Natural killer cell treated with Interleukin-12 subunit alpha and Interleukin-12 subunit beta and Interleukin-15 and Interleukin-18, amount 100 ng/mL, for 72 hours (primary cell): ENCODE results near the gene GAPVD1. TPM values are rescaled to one million over a fixed set of nuclear protein-coding genes. Genes with fewer than 3 reads are reported as not detected.

ENCODE experiments used
- ATAC-seq, 2 donors: fragments of 150-1000 bp; cut with Tn5 transposase in 1 of 2; sonication (Bioruptor Pico), chemical (Tn5 transposase) in 1 of 2; 2 replicates each; pipeline ENCODE4 v1.10.0; 2021
- DNase-seq: peaks from one replicate; pipeline ENCODE4 v3.0.0; 2022; ENCODE audit warnings: low spot score
- H3K27ac Mint-ChIP-seq, 2 donors: 1 replicate in 1 of 2; 2 replicates in 1 of 2; pipeline ENCODE4 v1.8.0; 2022; ENCODE audit warnings: mixed read lengths in 2 of 2, mild to moderate bottlenecking in 1 of 2, moderate library complexity in 1 of 2
- H3K27me3 Mint-ChIP-seq, 2 donors: 1 replicate in 1 of 2; 2 replicates in 1 of 2; pipeline ENCODE4 v1.8.0; 2022; ENCODE audit warnings: mixed read lengths in 2 of 2
- H3K36me3 Mint-ChIP-seq: one replicate; pipeline ENCODE4 v1.8.0; 2022; ENCODE audit warnings: mixed read lengths
- H3K4me1 Mint-ChIP-seq, 2 donors: 1 replicate in 1 of 2; 2 replicates in 1 of 2; pipeline ENCODE4 v1.8.0; 2022; ENCODE audit warnings: low read depth in 2 of 2, mixed read lengths in 2 of 2, mild to moderate bottlenecking in 1 of 2
- H3K4me3 Mint-ChIP-seq: one replicate; pipeline ENCODE4 v1.8.0; 2022; ENCODE audit warnings: mixed read lengths
- H3K9me3 Mint-ChIP-seq: 2 replicates; pipeline ENCODE4 v1.8.0; 2022; ENCODE audit warnings: mixed read lengths
- total RNA-seq, 2 donors: library from RNA; stranded (reverse); gene quantifications; one replicate each; pipeline ENCODE4 v1.2.3, GENCODE V29; 2022

GAPVD1 gene
- total RNA-seq, 2 donors from 2014 or later, result 57.8 to 71.7 TPM

GRCh38 chr9:125400725-125401716 lies 139.4 kb downstream of the GAPVD1 start:
- Mint-ChIP-seq H3K27me3 (peaks cover 2 to 3% of the 10 kb centered on the region in 2 donors), H3K9me3 (no peaks in the 10 kb centered on the region), H3K4me1 (no peaks in the 10 kb centered on the region), H3K4me3 (no peak overlapping the region), H3K36me3 (no peaks in the 10 kb centered on the region), H3K27ac (no peak overlapping the region)
- DNase-seq (no peak), ATAC-seq (peak in 1 of 2 donors; percentile 22)

- peaks cover 3% of the 10 kb centered on the region for H3K36me3 Mint-ChIP-seq
- H3K9me3 Mint-ChIP-seq, result no peaks in the 10 kb centered on the region
- ATAC-seq, result no peak
- H3K27me3 Mint-ChIP-seq, result peaks cover 16 to 26% of the 10 kb centered on the region in 2 donors
- no peak overlapping the region for H3K27ac Mint-ChIP-seq
- H3K4me1 Mint-ChIP-seq, result peaks cover 10 to 14% of the 10 kb centered on the region in 2 donors
- no peak overlapping the region for H3K4me3 Mint-ChIP-seq
- no peak for DNase-seq
Observed at GRCh38 chr9:125404733-125405132, 143.1 kb downstream of the GAPVD1 start.

GRCh38 chr9:125405938-125406809 lies 144.5 kb downstream of the GAPVD1 start:
- DNase-seq (no peak), ATAC-seq (no peak)
- H3K4me1 Mint-ChIP-seq, result peaks cover 15 to 20% of the 10 kb centered on the region in 2 donors
- no peak overlapping the region for H3K27ac Mint-ChIP-seq
- peaks cover 17 to 32% of the 10 kb centered on the region in 2 donors for H3K27me3 Mint-ChIP-seq
- H3K9me3 Mint-ChIP-seq, result no peaks in the 10 kb centered on the region
- peaks cover 7% of the 10 kb centered on the region for H3K36me3 Mint-ChIP-seq
- no peak overlapping the region for H3K4me3 Mint-ChIP-seq

- DNase-seq (no peak), ATAC-seq (no peak)
- Mint-ChIP-seq H3K4me3 (peak overlapping the region; percentile 74), H3K9me3 (no peaks in the 10 kb centered on the region), H3K36me3 (peaks cover 7% of the 10 kb centered on the region), H3K27me3 (peaks cover 17 to 32% of the 10 kb centered on the region in 2 donors), H3K27ac (no peak overlapping the region), H3K4me1 (peaks cover 15 to 20% of the 10 kb centered on the region in 2 donors)
Observed at GRCh38 chr9:125406810-125407087, 145.1 kb downstream of the GAPVD1 start.

GRCh38 chr9:125407432-125407973 lies 145.9 kb downstream of the GAPVD1 start:
- peak overlapping the region; percentile 74 for H3K4me3 Mint-ChIP-seq
- no peak overlapping the region for H3K27ac Mint-ChIP-seq
- peaks cover 17 to 32% of the 10 kb centered on the region in 2 donors for H3K27me3 Mint-ChIP-seq
- peaks cover 7% of the 10 kb centered on the region for H3K36me3 Mint-ChIP-seq
- DNase-seq (no peak), ATAC-seq (no peak)
- peaks cover 15 to 20% of the 10 kb centered on the region in 2 donors for H3K4me1 Mint-ChIP-seq
- no peaks in the 10 kb centered on the region for H3K9me3 Mint-ChIP-seq

- ATAC-seq (peak; percentile 76 to 77), DNase-seq (peak; percentile 58)
- H3K27me3 Mint-ChIP-seq, result peaks cover 17 to 32% of the 10 kb centered on the region in 2 donors
- H3K27ac Mint-ChIP-seq, result no peak overlapping the region
- no peaks in the 10 kb centered on the region for H3K9me3 Mint-ChIP-seq
- H3K4me1 Mint-ChIP-seq, result peaks cover 15 to 20% of the 10 kb centered on the region in 2 donors
- H3K36me3 Mint-ChIP-seq, result peaks cover 7% of the 10 kb centered on the region
- H3K4me3 Mint-ChIP-seq, result peak overlapping the region; percentile 81
Observed at GRCh38 chr9:125407974-125408900, 146.6 kb downstream of the GAPVD1 start.

GRCh38 chr9:125409217-125409636 lies 147.6 kb downstream of the GAPVD1 start:
- peaks cover 17 to 32% of the 10 kb centered on the region in 2 donors for H3K27me3 Mint-ChIP-seq
- ATAC-seq, result peak in 1 of 2 donors; percentile 15
- H3K9me3 Mint-ChIP-seq, result no peaks in the 10 kb centered on the region
- peak; percentile 48 for DNase-seq
- H3K27ac Mint-ChIP-seq, result no peak overlapping the region
- H3K4me3 Mint-ChIP-seq, result peak overlapping the region; percentile 81
- peaks cover 15 to 20% of the 10 kb centered on the region in 2 donors for H3K4me1 Mint-ChIP-seq
- peaks cover 7% of the 10 kb centered on the region for H3K36me3 Mint-ChIP-seq

GRCh38 chr9:125409637-125410521 lies 148.3 kb downstream of the GAPVD1 start:
- H3K4me3 Mint-ChIP-seq, result peak overlapping the region; percentile 72
- DNase-seq, result peak; percentile 63
- no peaks in the 10 kb centered on the region for H3K9me3 Mint-ChIP-seq
- peaks cover 7% of the 10 kb centered on the region for H3K36me3 Mint-ChIP-seq
- ATAC-seq, result peak; percentile 37
- H3K27me3 Mint-ChIP-seq, result peaks cover 17 to 32% of the 10 kb centered on the region in 2 donors
- H3K27ac Mint-ChIP-seq, result peak overlapping the region in 1 of 2 donors; percentile 38
- H3K4me1 Mint-ChIP-seq, result peaks cover 15 to 20% of the 10 kb centered on the region in 2 donors

GRCh38 chr9:125410522-125410894 lies 148.9 kb downstream of the GAPVD1 start:
- Mint-ChIP-seq H3K4me3 (no peak overlapping the region), H3K27ac (peak overlapping the region in 1 of 2 donors; percentile 38), H3K27me3 (peaks cover 17 to 32% of the 10 kb centered on the region in 2 donors), H3K9me3 (no peaks in the 10 kb centered on the region), H3K36me3 (peaks cover 7% of the 10 kb centered on the region), H3K4me1 (peaks cover 15 to 20% of the 10 kb centered on the region in 2 donors)
- peak; percentile 57 for DNase-seq
- ATAC-seq, result no peak

- no peaks in the 10 kb centered on the region for H3K9me3 Mint-ChIP-seq
- no peak overlapping the region for H3K4me3 Mint-ChIP-seq
- peaks cover 7% of the 10 kb centered on the region for H3K36me3 Mint-ChIP-seq
- peaks cover 17 to 27% of the 10 kb centered on the region in 2 donors for H3K27me3 Mint-ChIP-seq
- DNase-seq, result no peak
- H3K4me1 Mint-ChIP-seq, result peaks cover 15 to 20% of the 10 kb centered on the region in 2 donors
- no peak overlapping the region for H3K27ac Mint-ChIP-seq
- no peak for ATAC-seq
Observed at GRCh38 chr9:125411171-125411756, 149.6 kb downstream of the GAPVD1 start.

- Mint-ChIP-seq H3K9me3 (no peaks in the 10 kb centered on the region), H3K4me1 (peaks cover 15 to 18% of the 10 kb centered on the region in 2 donors)
Observed at GRCh38 chr9:125412166-125412565, 150.5 kb downstream of the GAPVD1 start.

More at GRCh38 chr9:125412166-125412565, 150.5 kb downstream of the GAPVD1 start:
- H3K36me3 Mint-ChIP-seq, result peaks cover 7% of the 10 kb centered on the region
- H3K4me3 Mint-ChIP-seq, result no peak overlapping the region
- peaks cover 14 to 21% of the 10 kb centered on the region in 2 donors for H3K27me3 Mint-ChIP-seq
- DNase-seq (no peak), ATAC-seq (no peak)
- no peak overlapping the region for H3K27ac Mint-ChIP-seq
